ENCODE data around the gene SNRPA. TPM values are rescaled to one million over a fixed set of nuclear protein-coding genes. Genes with fewer than 3 reads are reported as not detected.
A peak's percentile ranks its signal among the peaks of the same experiment; 100 is the strongest.

Gene SNRPA
- total RNA-seq, 1 donor from 2014 or later, result 243 TPM

DNA sequence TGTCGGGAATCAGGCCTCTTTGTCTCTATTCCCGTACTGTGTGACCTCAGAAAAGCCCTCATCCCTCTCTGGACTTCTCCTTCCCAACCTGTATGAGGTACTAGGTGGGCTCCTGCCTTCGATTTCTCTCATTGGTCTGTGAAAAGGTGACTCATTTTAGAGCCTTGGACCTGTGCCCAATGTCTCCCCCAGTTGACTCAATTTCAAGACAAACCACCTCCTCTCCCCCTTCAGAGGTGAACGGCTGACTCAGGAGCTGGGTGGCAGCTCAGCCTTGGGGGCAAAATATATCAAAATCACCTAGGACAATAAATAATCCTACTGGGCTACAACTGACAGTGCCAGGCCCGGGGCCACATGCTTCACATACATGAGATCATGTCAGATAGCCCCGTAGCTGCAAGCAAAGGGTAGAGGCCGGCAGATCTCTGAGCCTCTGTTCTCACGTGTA, 34.9 kb upstream of the SNRPA start:
- Mint-ChIP-seq H3K4me1 (ENCODE audit: low read depth) (peaks cover 49% of the 10 kb centered on the region), H3K9me3 (no peaks in the 10 kb centered on the region), H3K27ac (peak overlapping the region; percentile 95), H3K4me3 (peak overlapping the region; percentile 83), H3K27me3 (ENCODE audit: insufficient read depth) (no peaks in the 10 kb centered on the region), H3K36me3 (ENCODE audit: low read depth) (peaks cover 22% of the 10 kb centered on the region)
- intact Hi-C loops (cut with micrococcal nuclease), result loop anchor here (1.0 to 10.0 kb wide), 7 partner anchors 34 to 1171 kb away; partner anchors contain the start of genes ACTMAP, AKT2, BLVRB and C19orf47
- peak; percentile 19 for DNase-seq (ENCODE audit: low spot score)

DNA sequence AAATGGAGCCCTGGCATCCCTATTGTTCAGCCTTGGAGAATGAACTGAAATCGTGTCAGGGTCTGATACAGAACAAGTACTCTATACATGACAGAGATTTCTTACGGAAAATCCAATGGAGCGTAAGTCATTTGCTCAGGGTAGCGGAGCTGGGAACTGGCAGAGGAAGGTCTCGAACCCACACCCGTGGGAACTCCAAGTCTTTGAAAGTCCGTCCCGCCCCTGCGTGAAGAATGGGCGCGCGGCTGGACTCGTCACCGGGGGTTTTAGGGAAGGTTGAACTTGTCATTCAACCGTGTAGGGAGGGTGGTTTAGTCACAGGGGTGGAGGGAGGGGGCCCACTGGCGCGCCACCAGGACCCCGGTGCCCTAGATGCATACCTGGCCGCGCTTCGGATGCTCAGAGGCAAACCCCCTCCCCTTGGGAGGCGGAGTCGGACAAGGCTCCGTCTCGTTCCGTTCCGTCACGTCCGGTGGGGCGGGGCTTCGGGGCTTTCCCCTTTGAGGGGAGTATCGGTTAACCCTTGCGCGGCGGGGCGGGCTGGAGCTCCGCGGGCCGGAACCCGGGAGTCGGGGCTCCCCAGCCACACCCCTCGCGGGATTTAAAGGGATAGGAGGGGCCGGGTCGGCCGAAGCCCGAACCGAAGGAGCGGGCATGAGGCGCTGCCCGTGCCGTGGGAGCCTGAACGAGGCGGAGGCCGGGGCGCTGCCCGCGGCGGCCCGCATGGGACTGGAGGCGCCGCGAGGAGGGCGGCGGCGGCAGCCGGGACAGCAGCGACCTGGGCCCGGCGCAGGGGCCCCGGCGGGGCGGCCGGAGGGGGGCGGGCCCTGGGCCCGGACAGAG, 34.3 kb upstream of the SNRPA start, which contains the start of the genes COQ8B and ITPKC:
COQ8B (minus strand) TSS at position 405 of the 843 bp plus-strand sequence. CDS start 2,254 bp downstream, outside the sequence.
ITPKC (plus strand) TSS at position 631 of the 843 bp plus-strand sequence; CDS start at position 655, 24 bp downstream.
- Mint-ChIP-seq H3K36me3 (ENCODE audit: low read depth) (peaks cover 17% of the 10 kb centered on the region), H3K27ac (peak within 1 kb of the TSS; percentile 95), H3K27me3 (ENCODE audit: insufficient read depth) (no peaks in the 10 kb centered on the region), H3K4me3 (peak within 1 kb of the TSS; percentile 97), H3K4me1 (ENCODE audit: low read depth) (peaks cover 45% of the 10 kb centered on the region), H3K9me3 (no peaks in the 10 kb centered on the region)
- peak; percentile 100 for DNase-seq (ENCODE audit: low spot score)
- intact Hi-C loops (cut with micrococcal nuclease), result loop anchor here (1.0 to 10.0 kb wide), 8 partner anchors 34 to 1171 kb away; partner anchors contain the start of genes ACTMAP, AKT2, BLVRB and C19orf47

DNA sequence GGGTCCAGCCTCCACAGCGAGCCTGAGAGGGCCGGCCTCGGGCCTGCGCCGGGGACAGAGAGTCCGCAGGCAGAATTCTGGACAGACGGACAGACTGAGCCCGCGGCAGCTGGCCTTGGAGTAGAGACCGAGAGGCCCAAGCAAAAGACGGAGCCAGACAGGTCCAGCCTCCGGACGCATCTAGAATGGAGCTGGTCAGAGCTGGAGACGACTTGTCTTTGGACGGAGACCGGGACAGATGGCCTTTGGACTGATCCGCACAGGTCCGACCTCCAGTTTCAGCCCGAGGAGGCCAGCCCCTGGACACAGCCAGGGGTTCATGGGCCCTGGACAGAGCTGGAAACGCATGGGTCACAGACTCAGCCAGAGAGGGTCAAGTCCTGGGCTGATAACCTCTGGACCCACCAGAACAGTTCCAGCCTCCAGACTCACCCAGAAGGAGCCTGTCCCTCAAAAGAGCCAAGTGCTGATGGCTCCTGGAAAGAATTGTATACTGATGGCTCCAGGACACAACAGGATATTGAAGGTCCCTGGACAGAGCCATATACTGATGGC, 33.6 kb upstream of the SNRPA start:
- no peaks in the 10 kb centered on the region for H3K27me3 Mint-ChIP-seq (ENCODE audit: insufficient read depth)
- intact Hi-C loops (cut with micrococcal nuclease), result loop anchor here (1.0 to 10.0 kb wide), 5 partner anchors 253 to 1170 kb away; partner anchors contain the start of genes AKT2, BLVRB, C19orf47 and PLD3
- H3K4me1 Mint-ChIP-seq (ENCODE audit: low read depth), result peaks cover 49% of the 10 kb centered on the region
- peak overlapping the region; percentile 68 for H3K27ac Mint-ChIP-seq
- peak; percentile 3 for DNase-seq (ENCODE audit: low spot score)
- peak overlapping the region; percentile 97 for H3K4me3 Mint-ChIP-seq
- no peaks in the 10 kb centered on the region for H3K9me3 Mint-ChIP-seq
- peaks cover 21% of the 10 kb centered on the region for H3K36me3 Mint-ChIP-seq (ENCODE audit: low read depth)

DNA sequence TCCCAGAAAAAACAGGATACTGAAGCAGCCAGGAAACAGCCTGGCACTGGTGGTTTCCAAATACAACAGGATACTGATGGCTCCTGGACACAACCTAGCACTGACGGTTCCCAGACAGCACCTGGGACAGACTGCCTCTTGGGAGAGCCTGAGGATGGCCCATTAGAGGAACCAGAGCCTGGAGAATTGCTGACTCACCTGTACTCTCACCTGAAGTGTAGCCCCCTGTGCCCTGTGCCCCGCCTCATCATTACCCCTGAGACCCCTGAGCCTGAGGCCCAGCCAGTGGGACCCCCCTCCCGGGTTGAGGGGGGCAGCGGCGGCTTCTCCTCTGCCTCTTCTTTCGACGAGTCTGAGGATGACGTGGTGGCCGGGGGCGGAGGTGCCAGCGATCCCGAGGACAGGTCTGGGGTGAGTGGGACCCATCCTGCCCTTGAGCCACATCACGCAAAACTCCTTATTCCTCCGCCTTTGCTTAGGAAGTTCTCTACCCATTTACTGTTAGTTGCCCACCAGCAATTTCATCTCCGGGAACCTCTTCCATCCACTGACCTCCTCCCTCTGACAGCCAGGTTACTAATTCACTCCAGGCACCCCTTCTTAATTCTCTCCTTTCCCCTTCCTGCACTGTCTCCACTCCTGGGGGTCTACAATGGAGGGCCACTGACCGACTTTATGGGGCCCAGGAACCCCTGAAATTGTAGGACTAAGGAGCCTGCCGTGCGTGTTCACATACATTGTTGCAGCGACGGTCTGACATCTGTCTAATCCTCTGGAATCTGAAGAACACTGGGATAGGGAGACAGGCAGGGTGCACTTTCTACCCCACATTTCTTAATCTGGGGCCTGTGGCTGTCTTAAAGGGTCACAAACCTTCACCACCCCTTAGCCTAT, 32.9 kb upstream of the SNRPA start:
- Mint-ChIP-seq H3K27me3 (ENCODE audit: insufficient read depth) (no peaks in the 10 kb centered on the region), H3K4me1 (ENCODE audit: low read depth) (peaks cover 52% of the 10 kb centered on the region), H3K36me3 (ENCODE audit: low read depth) (peaks cover 21% of the 10 kb centered on the region), H3K9me3 (peaks cover under 1% of the 10 kb centered on the region), H3K27ac (peak overlapping the region; percentile 94), H3K4me3 (peak overlapping the region; percentile 97)
- intact Hi-C loops (cut with micrococcal nuclease), result loop anchor here (1.0 to 10.0 kb wide), 5 partner anchors 253 to 1169 kb away; partner anchors contain the start of genes AKT2, BLVRB, C19orf47 and PLD3
- no peak for DNase-seq (ENCODE audit: low spot score)

DNA sequence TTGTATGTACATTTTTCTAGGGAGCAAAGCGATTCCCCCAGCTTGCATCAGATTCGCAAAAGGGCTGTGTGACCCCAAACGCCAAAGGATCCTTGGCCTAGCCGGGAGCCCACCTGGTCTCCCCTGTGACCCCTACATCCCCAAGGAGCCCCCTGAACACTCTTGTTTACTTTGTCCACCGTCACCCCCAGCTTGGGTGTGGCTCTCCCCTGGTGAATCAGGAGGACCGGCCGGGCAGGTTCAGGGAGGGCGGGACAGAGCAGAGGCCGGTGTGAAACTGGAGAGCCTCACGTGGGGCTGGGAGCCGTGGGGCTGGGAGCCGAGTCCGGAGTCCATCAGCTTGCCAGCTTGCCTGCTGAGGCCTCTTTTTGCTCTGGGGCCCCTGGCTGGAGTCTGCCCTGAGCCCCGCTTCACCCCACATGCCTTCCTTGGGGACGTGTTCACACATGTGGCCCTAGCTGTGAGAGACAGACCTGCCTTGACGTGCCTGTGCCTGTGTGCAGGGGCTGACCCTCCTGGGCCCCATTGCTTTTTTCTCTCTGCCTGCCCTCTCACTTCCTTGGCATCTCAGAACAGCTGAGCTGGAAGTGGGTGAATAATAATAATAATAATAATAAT, 32.1 kb upstream of the SNRPA start:
- no peak for DNase-seq (ENCODE audit: low spot score)
- intact Hi-C loops (cut with micrococcal nuclease), result loop anchor here (5.0 to 10.0 kb wide), 4 partner anchors 254 to 1168 kb away; partner anchors contain the start of genes AKT2, BLVRB, C19orf47 and PLD3
- H3K4me1 Mint-ChIP-seq (ENCODE audit: low read depth), result peaks cover 49% of the 10 kb centered on the region
- no peaks in the 10 kb centered on the region for H3K27me3 Mint-ChIP-seq (ENCODE audit: insufficient read depth)
- H3K9me3 Mint-ChIP-seq, result peaks cover 4% of the 10 kb centered on the region
- no peak overlapping the region for H3K27ac Mint-ChIP-seq
- peaks cover 25% of the 10 kb centered on the region for H3K36me3 Mint-ChIP-seq (ENCODE audit: low read depth)
- H3K4me3 Mint-ChIP-seq, result peak overlapping the region; percentile 97

DNA sequence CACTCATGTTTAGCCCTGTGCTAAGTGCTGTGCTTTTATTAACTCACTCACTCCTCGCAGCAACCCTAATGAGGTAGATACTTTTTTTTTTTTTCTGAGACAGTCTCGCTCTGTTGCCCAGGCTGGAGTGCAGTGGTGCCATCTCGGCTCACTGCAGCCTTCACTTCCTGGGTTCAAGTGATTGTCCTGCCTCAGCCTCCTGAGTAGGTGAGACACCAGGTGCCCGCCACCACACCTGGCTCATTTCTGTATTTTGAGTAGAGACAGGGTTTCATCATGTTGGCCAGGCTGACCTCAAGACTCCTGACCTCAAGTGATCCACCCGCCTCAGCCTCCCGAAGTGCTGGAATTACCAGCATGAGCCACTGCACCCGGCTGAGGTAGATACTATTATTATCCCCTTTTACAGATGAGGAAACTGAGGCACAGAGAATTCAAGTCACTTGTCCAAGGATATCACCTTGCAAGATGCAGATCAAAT, 31.5 kb upstream of the SNRPA start:
- Mint-ChIP-seq H3K27ac (no peak overlapping the region), H3K4me1 (ENCODE audit: low read depth) (peaks cover 45% of the 10 kb centered on the region), H3K9me3 (peaks cover 4% of the 10 kb centered on the region), H3K4me3 (peak overlapping the region; percentile 97), H3K27me3 (ENCODE audit: insufficient read depth) (no peaks in the 10 kb centered on the region), H3K36me3 (ENCODE audit: low read depth) (peaks cover 26% of the 10 kb centered on the region)
- intact Hi-C loops (cut with micrococcal nuclease), result loop anchor here (5.0 to 10.0 kb wide), 4 partner anchors 255 to 1168 kb away; partner anchors contain the start of genes AKT2, BLVRB, C19orf47 and PLD3
- DNase-seq (ENCODE audit: low spot score), result no peak

DNA sequence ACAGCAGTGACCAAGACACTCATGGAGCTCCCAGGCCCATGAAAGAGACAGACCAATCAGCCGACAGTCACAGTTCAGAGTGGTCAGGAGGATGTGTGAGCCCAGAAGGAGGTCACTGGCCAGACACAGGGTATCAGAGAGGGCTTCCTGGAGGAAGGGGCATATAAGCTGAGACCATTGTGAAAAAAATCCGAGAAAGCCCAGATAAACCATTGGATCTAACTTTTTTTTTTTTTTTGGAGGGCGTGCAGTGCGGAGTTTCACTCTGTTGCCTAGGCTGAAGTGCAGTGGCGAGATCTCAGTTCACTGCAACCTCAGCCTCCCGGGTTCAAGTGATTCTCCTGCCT, 29.9 kb upstream of the SNRPA start:
- Mint-ChIP-seq H3K36me3 (ENCODE audit: low read depth) (peaks cover 31% of the 10 kb centered on the region), H3K4me1 (ENCODE audit: low read depth) (peaks cover 29% of the 10 kb centered on the region), H3K9me3 (peaks cover 4% of the 10 kb centered on the region), H3K27ac (no peak overlapping the region), H3K4me3 (no peak overlapping the region), H3K27me3 (ENCODE audit: insufficient read depth) (no peaks in the 10 kb centered on the region)
- intact Hi-C loops (cut with micrococcal nuclease), result no loop called here
- DNase-seq (ENCODE audit: low spot score), result no peak

DNA sequence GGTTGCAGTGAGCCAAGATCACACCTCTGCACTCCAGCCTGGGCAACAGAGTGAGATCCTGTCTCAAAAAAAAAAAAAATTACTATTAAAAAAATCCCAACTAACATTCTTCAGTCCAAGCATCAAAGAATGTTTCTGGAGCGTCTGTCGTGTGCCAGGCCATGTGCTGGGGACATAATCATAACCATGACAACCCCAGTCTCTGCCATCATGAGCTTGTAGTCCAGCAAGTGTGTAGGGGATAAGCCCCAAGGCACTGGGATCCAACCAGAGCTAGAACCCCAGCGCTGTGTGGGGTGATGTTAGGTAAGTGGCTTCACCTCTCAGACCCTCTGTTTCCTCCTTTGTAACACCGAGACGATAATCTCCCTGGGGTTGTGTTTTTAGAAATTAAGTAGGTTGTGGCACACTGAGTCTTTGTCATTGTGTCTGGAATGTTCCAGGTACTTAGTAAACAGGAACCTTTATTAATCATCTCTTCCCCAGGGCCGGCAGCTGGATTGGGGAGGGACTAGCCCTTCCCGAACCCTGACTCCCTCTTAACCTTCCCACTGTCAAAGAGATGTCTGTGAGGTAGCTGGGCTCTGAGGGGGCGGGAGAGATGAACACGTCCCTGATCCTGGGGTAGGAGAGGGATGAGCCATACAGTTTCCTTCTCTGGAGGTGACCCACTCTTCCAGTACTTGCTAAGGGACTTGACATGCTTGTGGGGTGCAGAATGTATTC, 28.9 kb upstream of the SNRPA start:
- no peak overlapping the region for H3K4me3 Mint-ChIP-seq
- no peaks in the 10 kb centered on the region for H3K27me3 Mint-ChIP-seq (ENCODE audit: insufficient read depth)
- peaks cover 24% of the 10 kb centered on the region for H3K4me1 Mint-ChIP-seq (ENCODE audit: low read depth)
- no peak overlapping the region for H3K27ac Mint-ChIP-seq
- intact Hi-C loops (cut with micrococcal nuclease), result no loop called here
- DNase-seq (ENCODE audit: low spot score), result no peak
- H3K36me3 Mint-ChIP-seq (ENCODE audit: low read depth), result peaks cover 35% of the 10 kb centered on the region
- peaks cover 4% of the 10 kb centered on the region for H3K9me3 Mint-ChIP-seq

DNA sequence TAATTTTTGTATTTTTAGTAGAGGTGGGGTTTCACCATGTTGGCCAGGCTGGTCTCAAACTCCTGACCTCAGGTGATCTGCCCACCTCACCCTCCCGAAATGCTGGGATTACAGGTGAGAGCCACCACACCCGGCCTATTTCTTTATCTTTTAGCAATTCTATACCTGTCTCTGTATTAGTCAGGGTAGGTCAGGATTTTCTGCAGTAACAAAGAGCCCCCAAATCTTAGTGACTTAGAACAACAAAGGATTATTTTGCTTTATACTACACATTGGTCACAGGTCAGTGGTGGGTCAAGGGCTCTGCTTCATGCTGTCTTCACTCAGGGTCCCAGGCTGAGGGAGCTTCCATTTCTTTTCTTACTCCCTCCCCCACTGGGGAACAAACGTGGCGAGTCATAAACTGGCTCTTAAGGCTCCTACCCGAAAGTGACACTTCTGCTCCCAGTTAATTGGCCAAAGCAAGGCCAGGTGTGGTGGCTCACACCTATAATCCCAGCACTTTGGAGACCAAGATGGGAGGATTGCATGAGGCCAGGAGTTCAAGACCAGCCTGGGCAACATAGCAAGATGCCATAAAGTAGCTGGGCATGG, 27.2 kb upstream of the SNRPA start:
- Mint-ChIP-seq H3K4me1 (ENCODE audit: low read depth) (peaks cover 18% of the 10 kb centered on the region), H3K27me3 (ENCODE audit: insufficient read depth) (no peaks in the 10 kb centered on the region), H3K9me3 (peaks cover 4% of the 10 kb centered on the region), H3K4me3 (no peak overlapping the region), H3K27ac (peak overlapping the region; percentile 25), H3K36me3 (ENCODE audit: low read depth) (peaks cover 35% of the 10 kb centered on the region)
- intact Hi-C loops (cut with micrococcal nuclease), result no loop called here
- DNase-seq (ENCODE audit: low spot score), result no peak

DNA sequence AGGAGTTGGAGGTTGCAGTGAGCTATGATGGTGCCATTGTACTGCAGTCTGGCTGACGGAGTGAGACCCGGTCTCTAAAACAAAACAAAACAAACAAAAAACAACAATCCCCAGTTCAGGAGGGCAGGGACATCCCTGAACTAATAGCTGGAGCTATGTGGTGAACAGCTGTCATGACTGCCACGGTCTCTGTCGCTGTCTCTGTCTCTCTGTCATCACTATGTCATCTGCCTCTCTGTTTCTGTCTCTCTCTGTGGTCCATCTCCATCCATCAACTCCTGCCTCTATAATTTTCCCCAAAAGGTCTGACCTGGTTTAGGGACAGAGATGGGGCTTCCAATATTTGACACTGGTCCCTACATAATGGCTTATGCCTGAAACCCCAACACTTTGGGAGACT, 26.7 kb upstream of the SNRPA start:
- Mint-ChIP-seq H3K4me3 (no peak overlapping the region), H3K9me3 (peaks cover 4% of the 10 kb centered on the region), H3K36me3 (ENCODE audit: low read depth) (peaks cover 35% of the 10 kb centered on the region), H3K27me3 (ENCODE audit: insufficient read depth) (no peaks in the 10 kb centered on the region), H3K27ac (no peak overlapping the region), H3K4me1 (ENCODE audit: low read depth) (peaks cover 18% of the 10 kb centered on the region)
- DNase-seq (ENCODE audit: low spot score), result no peak
- intact Hi-C loops (cut with micrococcal nuclease), result no loop called here

DNA sequence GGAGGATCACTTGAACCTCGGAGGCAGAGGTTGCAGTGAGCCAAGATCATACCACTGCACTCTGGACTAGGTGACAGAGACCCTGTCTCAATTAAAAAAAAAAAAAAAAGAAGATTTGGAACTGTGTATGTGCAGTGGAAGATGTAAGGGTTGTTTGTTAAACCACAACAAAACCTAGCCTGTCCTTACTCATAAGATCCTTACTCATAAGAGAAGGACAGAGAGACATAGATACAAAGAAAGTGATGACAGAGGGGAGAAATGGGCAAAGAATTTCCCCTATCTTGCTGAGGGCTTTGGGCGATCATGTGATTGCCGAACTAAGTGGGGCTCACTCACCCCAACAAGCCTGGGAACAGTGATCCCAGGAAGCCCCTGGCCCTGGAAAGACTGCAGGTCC, 26.1 kb upstream of the SNRPA start:
- Mint-ChIP-seq H3K4me3 (no peak overlapping the region), H3K36me3 (ENCODE audit: low read depth) (peaks cover 35% of the 10 kb centered on the region), H3K9me3 (peaks cover 4% of the 10 kb centered on the region), H3K27ac (no peak overlapping the region), H3K27me3 (ENCODE audit: insufficient read depth) (no peaks in the 10 kb centered on the region), H3K4me1 (ENCODE audit: low read depth) (peaks cover 18% of the 10 kb centered on the region)
- intact Hi-C loops (cut with micrococcal nuclease), result no loop called here
- DNase-seq (ENCODE audit: low spot score), result no peak

All from activated T-helper 1 cell treated with anti-CD3 and anti-CD28 coated beads, Interleukin-12 subunit alpha, Interleukin-12 subunit beta, Interleukin-2, Interleukin-4 antibody, amounts not matched to agents 30 ng/mL and 10 ng/mL and 1 ng/mL, durations not matched to agents 14 hours and 24 hours and 36 hours (primary cell).